ENCODE measurements around the gene FGFR3.

FGFR3 gene

GRCh38 chr4:1770791-1771231 lies 22.3 kb upstream of the FGFR3 start:
- DNase-seq (ENCODE audit: low read depth), result no peak

- no peak for DNase-seq (ENCODE audit: low read depth)
Measured at GRCh38 chr4:1771555-1772305, 21.4 kb upstream of the FGFR3 start.

GRCh38 chr4:1772853-1773538 lies 20.1 kb upstream of the FGFR3 start:
- no peak for DNase-seq (ENCODE audit: low read depth)

GRCh38 chr4:1773754-1774153 lies 19.3 kb upstream of the FGFR3 start:
- no peak for DNase-seq (ENCODE audit: low read depth)

GRCh38 chr4:1775731-1776500 lies 17.2 kb upstream of the FGFR3 start:
- no peak for DNase-seq (ENCODE audit: low read depth)

GRCh38 chr4:1776521-1777161 lies 16.5 kb upstream of the FGFR3 start:
- DNase-seq (ENCODE audit: low read depth), result no peak

DNA sequence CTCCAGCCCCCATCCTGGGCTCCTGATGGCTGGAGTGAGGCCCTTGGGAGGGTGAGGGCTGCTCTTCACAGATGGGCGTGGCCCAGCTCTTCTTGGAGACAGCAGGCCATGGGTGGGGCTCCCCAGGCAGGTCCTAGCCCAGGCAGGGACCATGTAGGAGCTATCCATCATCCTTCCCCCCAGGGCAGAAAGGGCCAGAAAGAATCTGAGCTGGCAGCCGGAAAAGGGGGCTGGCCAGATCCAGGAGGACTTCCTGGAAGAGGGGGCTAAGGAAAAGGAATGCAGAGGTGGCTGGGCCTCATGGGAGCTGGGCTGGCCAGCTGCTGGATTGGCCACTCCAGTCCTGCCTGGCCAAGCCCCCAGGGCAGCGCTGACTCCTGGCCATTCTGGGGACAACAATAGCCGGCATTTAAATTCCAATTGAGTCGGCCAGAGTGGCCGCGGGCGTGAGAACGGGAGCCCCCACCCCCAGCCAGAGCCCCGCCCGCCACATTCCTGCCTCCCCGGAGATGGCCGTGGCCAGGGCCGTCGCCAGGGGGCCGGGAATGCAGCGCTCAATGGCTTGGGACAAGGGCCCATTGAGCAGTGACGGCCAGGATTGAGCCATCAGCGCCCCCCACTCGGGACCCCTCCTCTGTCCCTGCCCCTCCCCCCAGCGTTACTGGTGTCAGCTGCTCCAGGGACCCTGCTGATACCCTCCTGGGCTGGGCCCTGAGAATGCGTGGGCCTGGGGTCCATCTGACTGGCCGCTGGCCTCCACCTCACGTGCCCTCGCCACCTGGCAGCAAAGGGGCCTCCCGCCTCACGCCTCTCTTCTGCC lies 15.1 kb upstream of the FGFR3 start:
- no peak for DNase-seq (ENCODE audit: low read depth)

DNA sequence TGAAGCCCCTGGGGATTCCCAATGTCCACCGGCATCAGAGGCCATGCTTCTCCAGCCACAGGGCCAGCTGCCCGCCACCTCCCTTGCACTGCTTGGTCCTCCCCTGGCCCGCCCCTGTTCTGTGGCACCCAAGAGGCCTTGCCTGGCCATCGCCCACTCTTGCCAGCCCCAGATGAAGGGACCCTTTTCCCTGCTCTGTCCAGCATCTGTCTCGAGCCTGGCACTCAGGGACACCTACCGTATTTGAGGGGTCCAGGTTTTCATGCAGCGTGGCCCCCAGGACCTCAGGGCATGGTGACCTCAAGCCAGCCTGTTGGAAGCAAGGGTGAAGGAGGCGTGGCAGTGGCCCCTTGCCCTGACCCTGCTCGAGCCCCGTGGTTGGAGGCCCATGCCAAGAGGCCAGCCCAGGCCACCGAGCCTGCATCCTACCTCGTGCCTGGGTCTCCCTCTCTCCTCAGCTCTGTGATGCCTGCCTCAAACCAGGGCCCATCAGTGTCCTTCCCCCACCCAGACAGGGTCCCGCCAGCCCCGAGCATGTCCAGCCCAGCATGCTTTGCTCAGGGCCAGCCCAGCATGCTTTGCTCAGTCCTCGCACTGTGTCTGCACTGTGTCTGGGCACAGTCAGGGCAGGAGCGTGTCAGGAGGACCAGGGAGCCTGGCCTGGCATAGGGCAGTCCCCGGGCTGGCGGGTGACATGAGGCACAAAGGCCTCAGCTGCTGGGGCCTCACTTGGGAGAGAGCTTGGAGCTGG lies 14.3 kb upstream of the FGFR3 start:
- DNase-seq (ENCODE audit: low read depth), result no peak

- DNase-seq (ENCODE audit: low read depth), result no peak
Measured at GRCh38 chr4:1779588-1780382, 13.3 kb upstream of the FGFR3 start.

DNA sequence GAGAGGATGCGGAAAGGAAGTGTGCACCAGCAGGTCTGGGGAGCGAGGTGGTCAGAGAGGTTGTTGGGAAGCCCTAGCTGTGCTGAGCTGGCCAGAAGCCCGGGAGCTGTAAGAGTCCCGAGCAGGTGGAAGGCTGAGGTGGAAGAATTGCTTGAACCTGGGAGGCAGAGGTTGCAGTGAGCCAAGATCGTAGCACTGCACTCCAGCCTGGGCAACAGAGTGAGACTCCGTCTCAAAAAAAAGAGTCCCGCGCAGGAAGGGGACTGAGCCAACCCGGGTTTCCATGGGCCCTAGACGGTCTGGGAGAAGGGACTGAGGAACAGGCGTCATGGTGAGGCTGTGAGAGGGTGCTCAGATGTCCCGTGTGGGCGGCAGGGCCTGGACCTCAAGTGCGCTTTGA lies 12.7 kb upstream of the FGFR3 start:
- DNase-seq (ENCODE audit: low read depth), result no peak

GRCh38 chr4:1783015-1783414 lies 10.1 kb upstream of the FGFR3 start:
- no peak for DNase-seq (ENCODE audit: low read depth)

GRCh38 chr4:1783970-1784369 lies 9.1 kb upstream of the FGFR3 start:
- DNase-seq (ENCODE audit: low read depth), result no peak

DNA sequence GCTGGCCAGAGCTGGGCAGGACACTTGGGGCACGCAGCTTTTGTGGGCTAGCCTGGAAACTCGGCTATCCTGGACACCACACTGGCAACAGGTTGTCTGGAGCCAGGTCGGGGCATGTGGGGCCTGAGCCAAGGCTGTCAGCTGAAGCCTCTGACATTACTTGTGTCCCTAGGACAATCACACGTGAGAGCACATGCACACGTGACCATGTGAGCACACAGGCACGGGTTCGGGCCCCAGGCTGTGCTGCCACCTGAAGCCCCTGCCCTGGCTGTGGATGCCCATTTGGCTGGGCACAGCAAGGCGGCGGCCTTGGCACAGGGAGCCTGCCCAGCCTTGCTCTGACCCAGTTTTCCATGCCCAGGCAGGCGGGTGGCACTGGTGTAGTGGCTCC lies 8.7 kb upstream of the FGFR3 start:
- no peak for DNase-seq (ENCODE audit: low read depth)

DNA sequence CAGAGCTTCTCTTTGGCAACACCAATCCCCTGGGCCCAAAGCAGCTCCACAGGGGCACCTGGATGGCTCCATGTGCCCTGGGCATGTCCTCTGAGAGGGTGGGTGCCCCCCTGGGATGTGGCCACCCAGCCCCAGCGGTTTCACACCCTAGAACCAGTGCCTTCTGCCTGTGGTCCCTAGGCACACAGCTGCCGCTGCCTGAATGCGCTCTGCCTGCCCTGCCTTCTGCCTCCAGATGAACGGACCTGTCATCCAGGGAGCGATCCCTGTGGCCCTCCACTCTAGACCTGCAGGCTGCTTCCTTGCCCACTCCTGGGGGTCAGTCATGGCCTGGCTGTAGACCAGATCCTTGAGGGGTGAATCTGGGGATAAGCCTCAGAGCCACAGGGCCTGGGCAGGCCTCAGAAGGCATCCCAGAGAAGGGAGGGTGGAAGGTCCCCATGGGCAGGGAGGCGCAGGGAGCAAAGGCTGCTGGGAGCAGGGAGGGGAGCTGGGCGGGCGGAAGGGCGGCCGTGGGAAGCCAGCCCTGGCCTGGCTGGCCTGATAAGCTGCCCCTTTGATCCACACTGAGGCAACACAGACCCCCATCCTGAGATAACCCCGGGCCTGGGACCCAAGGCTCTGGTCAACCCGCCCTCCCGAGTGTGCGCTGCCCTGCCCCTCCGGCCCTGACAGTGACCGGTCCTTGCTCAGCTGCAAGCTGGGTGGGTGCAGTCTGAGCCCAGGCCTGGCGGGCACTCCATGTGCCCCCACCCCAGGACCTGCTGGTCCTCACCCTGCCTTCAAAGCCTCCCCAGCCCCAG lies 8.1 kb upstream of the FGFR3 start:
- no peak for DNase-seq (ENCODE audit: low read depth)

GRCh38 chr4:1785592-1785991 lies 7.5 kb upstream of the FGFR3 start:
- no peak for DNase-seq (ENCODE audit: low read depth)

DNA sequence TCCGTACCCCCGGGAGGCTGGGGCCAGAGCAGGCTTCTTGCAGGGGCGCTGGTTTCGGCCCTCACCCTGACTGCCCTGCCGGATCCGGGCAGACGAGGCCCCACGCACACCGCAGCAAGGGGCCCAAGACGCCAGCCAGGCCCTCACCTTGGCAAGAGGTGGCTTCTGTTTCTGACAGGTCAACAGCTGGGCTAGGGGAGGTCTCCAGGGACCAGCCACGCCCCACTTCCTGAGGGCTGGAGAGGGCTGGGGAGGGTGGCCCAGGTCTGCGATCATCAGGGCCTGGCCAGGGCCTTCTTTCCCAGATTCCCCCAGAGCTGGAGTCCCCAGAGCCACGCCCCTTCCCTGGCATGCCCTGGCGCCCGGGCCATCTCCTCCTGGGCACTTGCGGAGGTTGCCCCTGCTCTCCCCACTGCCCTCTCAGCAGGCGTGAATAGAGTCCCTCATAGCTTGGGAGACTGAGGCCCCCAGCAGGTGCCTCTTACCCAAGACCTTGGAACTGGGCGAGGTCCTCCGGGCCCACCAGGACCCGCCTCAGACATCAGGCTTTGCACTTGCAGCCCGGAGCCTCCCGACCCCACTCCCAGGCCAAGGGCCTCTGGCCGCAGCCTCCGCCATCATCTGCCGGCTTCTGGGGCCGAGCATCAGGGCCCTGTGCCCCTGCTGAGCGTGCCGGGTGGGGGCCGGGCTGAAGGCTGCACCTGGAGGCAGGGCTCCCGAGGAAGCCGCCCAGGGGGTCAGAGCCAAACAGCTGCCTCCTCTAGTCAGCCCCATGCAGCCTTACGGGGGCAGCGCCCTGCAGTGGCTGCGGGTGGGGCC lies 6.3 kb upstream of the FGFR3 start:
- no peak for DNase-seq (ENCODE audit: low read depth)

DNA sequence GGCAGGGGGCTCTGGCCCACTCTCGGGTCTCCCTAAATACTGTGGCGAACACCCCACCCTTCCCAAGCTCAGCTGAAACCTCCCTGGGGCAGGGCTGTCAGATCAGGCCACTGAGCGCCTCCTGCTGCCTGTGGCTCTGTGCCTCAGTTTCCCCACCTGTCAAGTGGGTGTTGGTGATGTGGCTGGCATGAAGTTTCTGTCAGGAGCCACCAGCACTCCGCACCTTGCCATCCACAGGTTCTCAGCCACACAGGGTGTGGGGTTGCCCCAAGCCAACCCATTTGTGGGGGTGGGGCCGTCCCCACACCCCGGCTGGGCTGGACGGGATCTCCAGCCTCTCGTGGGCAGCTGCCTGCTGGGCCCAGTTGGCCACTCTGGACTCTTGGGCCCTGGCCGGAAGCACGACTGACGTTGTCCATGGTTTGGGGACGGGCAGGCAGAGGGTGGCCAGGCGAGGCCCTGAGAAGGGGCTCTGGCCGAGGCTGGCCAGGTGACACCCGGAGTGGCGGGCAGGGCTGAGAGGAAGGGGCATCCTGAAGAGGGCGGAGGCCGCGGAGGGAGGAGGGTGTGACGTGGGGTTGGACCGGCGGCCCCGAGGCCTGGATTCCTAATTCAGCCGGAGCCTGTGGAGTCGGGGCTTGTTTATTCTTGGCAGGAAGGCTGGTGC lies 5.5 kb upstream of the FGFR3 start:
- DNase-seq (ENCODE audit: low read depth), result no peak

Data from HS-27A (cell line).